Hindlimb muscle (tissue), 1 donor: Measurements from ENCODE around the gene SAMD4A. TPM values are rescaled to one million over a fixed set of nuclear protein-coding genes. Genes with fewer than 3 reads are reported as not detected.

Experiments
- DNase-seq: peaks from one replicate; pipeline ENCODE4 v3.0.0-alpha.2; 2013
- polyA plus RNA-seq: library from polyadenylated mRNA; unstranded; fragments of 120-200 nt; gene quantifications from one replicate; pipeline ENCODE4 v1.2.1, GENCODE V29; 2013; ENCODE audit not compliant: insufficient read length

Gene SAMD4A
- polyA plus RNA-seq, 1 donor, result 63.5 TPM

GRCh38 chr14:54567224-54567638, 303 bp downstream of the SAMD4A start:
- peak; percentile 41 for DNase-seq

DNA sequence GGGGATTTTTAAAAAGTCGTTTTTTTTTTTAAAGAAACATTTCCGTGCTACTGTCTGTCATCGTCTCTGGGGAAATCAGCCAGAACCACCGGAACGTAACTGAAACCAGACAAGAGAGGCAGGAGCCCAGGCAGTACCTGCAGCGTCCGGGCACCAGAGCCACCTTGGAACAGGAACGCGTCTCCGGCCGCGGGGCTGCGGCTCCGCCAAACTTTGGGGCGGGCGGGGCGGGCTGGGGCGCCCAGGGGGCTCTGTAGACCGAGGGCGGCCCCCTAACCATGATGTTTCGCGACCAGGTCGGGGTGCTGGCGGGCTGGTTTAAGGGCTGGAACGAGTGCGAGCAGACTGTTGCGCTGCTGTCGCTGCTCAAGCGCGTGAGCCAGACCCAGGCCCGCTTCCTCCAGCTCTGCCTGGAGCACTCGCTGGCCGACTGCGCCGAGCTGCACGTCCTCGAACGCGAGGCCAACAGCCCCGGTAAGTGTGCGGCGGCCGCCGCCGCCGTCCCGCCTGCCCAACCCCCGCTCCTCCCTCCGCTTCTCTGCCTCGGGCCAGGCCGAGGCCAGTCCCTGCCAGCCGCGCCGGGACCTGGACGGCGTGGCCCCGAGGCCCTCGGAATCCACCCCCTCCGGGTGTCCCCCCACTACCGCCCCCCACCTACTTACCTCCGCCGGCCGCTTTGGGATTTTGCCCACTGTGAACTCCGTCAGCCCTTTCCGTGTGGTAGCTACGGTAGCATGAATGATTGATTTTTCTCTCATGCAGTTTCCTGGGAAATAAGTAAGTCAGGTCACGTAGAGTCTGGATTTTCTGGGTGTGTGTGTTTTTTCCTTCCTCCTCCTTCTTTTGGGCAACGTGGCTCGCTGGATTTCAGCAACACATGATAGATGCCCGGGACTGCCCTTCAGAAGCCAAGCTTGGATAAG, 972 bp downstream of the SAMD4A start:
- peak; percentile 72 for DNase-seq

- DNase-seq, result peak; percentile 65
Measured at GRCh38 chr14:54568821-54569595, 2.1 kb downstream of the SAMD4A start.

DNA sequence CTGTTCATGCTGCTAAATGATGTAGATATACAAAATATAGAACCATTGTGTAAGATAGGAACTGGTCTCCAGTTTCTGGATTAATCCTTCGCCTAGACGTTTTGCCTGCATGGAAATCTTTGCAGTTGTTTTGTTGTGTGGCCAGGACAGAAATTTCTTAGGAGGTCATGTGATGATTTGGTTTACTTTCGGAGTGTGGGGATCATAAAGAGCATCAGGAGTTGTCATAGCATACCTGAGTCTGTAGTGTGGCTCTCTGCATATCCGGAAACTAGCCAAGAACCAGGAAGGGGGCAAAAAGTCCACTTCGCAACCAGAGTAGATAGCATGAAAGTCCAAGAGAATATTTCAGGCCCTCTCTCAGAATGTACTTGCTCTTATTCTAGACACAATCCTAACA, 3.1 kb downstream of the SAMD4A start:
- DNase-seq, result no peak

GRCh38 chr14:54570631-54571415, 3.9 kb downstream of the SAMD4A start:
- DNase-seq, result no peak

GRCh38 chr14:54572316-54572715, 5.4 kb downstream of the SAMD4A start:
- no peak for DNase-seq

DNA sequence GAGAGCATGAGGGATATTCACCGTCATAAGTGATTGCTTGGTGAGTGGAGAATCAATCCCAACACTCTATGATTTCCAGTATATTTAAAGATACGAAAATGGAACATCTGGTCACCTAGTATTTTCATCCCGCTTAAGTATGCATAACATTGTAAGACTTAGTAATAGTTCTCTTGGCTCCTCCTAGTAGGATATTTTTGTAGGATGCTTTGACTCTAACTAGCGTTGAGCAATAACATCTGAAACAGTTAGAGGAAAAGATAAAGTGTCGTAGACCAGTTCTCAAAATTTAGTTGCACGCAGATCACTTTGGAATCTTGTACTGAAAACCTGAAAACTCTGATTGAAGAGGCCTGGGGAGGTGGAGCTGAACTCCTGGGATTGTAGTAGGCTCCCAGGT, 7.6 kb downstream of the SAMD4A start:
- no peak for DNase-seq

- no peak for DNase-seq
Measured at GRCh38 chr14:54577494-54577893, 10.6 kb downstream of the SAMD4A start.

DNA sequence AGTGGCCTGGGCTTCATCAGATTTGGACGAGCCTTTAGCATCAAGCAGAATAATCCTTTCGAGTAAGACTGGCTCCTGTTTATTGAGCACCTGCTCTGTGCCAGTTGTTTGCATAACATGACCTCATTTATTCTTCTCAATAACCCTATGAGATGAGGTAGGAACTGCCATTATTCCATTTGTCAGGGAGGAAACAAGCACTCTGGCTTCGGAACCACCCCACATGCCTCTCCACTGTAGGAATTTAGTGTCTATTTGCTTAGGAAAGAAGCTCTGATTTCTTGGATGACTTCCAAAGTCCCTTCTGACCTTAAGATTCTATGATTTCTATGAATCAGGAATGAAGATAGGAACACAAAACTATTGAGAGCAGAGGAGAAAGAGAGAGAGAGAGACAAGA, 11.0 kb downstream of the SAMD4A start:
- no peak for DNase-seq

DNA sequence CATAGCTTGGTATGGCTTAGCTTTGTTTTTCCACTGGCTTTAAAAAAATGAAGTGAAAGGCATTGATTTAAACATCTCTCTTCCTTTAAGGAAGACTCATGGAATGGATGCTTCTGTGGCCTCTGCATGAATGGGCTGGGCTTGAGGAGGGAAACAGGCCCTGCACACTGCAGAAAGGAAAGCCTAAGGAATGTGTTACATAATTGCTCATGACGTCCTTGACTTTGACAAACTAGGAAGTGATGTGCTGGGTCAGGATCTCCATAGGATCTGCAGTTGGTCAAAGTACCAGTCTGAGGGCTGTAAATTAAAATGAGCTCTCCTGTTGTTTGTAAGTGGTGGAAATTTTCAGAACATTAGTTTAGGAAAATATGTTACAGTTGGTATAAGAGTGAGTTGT, 12.7 kb downstream of the SAMD4A start:
- no peak for DNase-seq

GRCh38 chr14:54580933-54581332, 14.0 kb downstream of the SAMD4A start:
- DNase-seq, result no peak

- DNase-seq, result no peak
Measured at GRCh38 chr14:54582334-54582733, 15.4 kb downstream of the SAMD4A start.

DNA sequence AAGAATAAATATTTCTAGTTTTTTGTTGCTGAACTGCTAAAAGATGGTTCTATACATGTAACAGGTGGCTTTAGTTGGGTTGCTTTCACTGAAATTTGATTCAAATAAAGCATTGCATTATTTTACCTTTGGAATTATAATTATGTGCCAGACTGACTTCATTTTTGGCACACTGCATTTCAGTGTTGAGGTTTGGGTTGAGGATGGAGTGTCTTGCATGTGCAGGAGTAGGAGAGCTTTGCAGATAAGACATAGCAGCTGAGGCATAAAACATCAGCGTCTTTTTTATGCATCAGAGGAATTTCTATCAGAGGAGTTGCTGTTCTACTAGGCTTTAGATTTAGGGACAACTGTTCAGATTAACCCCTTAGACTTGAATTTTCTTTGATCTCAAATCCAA, 17.2 kb downstream of the SAMD4A start:
- no peak for DNase-seq

- no peak for DNase-seq
Measured at GRCh38 chr14:54585214-54585613, 18.3 kb downstream of the SAMD4A start.

DNA sequence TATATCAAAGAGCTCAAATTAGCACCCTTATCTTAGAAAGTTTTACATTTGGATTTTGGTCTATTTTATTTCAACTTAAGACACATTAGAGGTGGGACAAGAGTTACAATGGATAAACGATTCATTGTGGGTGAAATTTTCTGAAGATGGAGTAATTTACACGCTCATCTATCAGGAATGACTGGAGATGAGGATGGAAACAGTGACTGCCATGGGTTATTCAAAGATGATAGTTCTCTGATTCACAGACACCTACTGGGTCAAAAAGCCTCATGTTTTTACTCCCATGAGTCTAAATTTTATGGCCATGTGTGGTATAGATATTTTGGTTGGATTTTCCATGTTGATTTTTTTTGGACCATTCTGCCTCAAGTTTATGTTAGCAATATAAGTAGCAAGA, 22.1 kb downstream of the SAMD4A start:
- DNase-seq, result no peak

- no peak for DNase-seq
Measured at GRCh38 chr14:54589843-54590242, 22.9 kb downstream of the SAMD4A start.

GRCh38 chr14:54590481-54590880, 23.6 kb downstream of the SAMD4A start:
- no peak for DNase-seq

- no peak for DNase-seq
Measured at GRCh38 chr14:54591461-54591860, 24.5 kb downstream of the SAMD4A start.

GRCh38 chr14:54591866-54592265, 24.9 kb downstream of the SAMD4A start:
- DNase-seq, result no peak

DNA sequence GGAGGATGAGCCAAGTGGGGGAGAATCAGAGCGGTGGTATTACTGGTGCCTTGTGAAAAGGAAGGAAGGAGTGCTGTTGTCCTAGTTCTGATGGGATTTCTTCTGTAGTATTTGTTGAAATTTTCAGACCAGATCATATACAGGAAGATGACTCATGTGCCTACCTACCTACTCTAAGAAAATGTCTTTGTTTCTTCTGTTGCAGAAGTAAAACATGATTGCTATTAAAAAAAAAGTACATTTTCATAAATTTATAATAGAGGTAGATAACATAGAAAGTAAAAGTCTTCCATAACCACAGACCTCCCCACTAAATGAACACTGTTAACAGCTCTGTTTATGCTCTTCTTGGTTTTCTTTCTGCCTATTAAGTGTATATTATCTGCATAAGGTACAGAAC, 26.9 kb downstream of the SAMD4A start:
- DNase-seq, result no peak

DNA sequence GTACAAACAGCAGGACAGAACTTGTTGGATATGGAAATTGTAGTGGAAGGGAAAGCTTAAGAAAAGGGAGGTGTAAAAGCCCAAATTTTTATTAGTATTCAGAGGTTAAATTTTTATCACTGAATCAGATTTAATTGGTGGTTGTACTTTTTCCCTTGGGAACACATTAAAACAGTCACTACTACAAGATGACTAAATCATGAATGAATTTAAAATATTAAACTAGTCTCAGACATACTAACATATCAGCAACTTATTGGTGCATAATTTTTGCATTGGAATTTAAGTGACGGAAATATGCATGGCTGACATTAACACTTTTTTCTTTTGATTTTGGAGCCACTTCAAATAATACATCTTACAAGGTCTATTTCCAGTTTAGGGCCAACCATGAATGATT, 27.6 kb downstream of the SAMD4A start:
- no peak for DNase-seq

GRCh38 chr14:54597795-54598443, 31.0 kb downstream of the SAMD4A start:
- DNase-seq, result no peak
